Activated naive CD8-positive, alpha-beta T cell treated with anti-CD3 and anti-CD28 coated beads, Interleukin-2, amount 50 U/mL, for 24 hours (primary cell): ENCODE data around the gene MAP4K1.
"Not testable (repeated sequence)": the region's sequence is repeated elsewhere in the genome, so short reads cannot be mapped to it uniquely, and the experiment has no call there.

Experiments
- ATAC-seq: fragments of 150-1000 bp; cut with Tn5 transposase; one replicate; pipeline ENCODE4 v1.10.0; 2021
- DNase-seq: peaks from one replicate; pipeline ENCODE4 v3.0.0; 2021
- H3K27ac Mint-ChIP-seq: one replicate; pipeline ENCODE4 v1.8.0; 2021; ENCODE audit warnings: mild to moderate bottlenecking, mixed read lengths
- H3K27me3 Mint-ChIP-seq: one replicate; pipeline ENCODE4 v1.8.0; 2021; ENCODE audit warnings: mixed read lengths
- H3K36me3 Mint-ChIP-seq: one replicate; pipeline ENCODE4 v1.8.0; 2021; ENCODE audit warnings: low read depth, mixed read lengths
- H3K4me1 Mint-ChIP-seq: one replicate; pipeline ENCODE4 v1.8.0; 2021; ENCODE audit warnings: mixed read lengths
- H3K4me3 Mint-ChIP-seq: one replicate; pipeline ENCODE4 v1.8.0; 2021; ENCODE audit warnings: mild to moderate bottlenecking, moderate library complexity, mixed read lengths
- H3K9me3 Mint-ChIP-seq: one replicate; pipeline ENCODE4 v1.8.0; 2021; ENCODE audit warnings: mixed read lengths

Gene MAP4K1

GRCh38 chr19:38557205-38557799 lies 60.5 kb downstream of the MAP4K1 start:
- H3K4me3 Mint-ChIP-seq: no peak overlapping the region

DNA sequence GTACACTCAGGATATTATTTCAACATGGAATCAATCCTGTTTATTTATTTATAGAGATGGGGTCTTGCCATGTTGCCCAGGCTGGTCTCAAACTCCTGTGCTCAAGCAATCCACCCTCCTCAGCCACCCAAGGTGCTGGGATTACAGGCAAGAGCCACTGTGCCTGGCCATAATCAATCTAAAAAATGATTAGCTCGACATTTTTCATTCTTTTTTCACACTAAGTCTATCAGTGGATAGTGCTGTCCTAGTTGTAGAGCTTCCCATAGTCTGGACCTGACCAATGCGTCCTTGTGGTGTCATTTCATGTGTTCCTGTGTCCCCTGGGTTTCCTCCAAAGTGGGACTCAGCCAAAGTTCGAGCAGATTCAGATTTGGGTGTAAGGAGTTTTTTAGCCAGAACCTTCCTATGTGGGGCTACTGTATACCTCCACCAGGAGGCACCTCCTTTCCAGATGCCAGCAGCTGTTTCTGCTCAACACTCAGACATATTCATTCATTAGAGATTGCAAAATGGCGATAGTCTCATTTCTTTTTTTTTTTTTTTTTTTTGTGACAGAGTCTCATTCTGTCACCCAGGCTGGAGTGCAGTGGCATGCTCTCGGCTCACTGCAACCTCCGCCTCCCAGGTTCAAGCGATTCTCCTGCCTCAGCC lies 61.1 kb downstream of the MAP4K1 start:
- Mint-ChIP-seq H3K4me1 (peaks cover 50% of the 10 kb centered on the region), H3K27ac (no peak overlapping the region), H3K9me3 (no peaks in the 10 kb centered on the region), H3K27me3 (peaks cover 11% of the 10 kb centered on the region), H3K4me3 (no peak overlapping the region), H3K36me3 (no peaks in the 10 kb centered on the region)
- ATAC-seq: no peak
- no peak for DNase-seq

More at GRCh38 chr19:38557205-38557799, 60.5 kb downstream of the MAP4K1 start:
- no peaks in the 10 kb centered on the region for H3K9me3 Mint-ChIP-seq
- H3K36me3 Mint-ChIP-seq: no peaks in the 10 kb centered on the region
- peaks cover 52% of the 10 kb centered on the region for H3K4me1 Mint-ChIP-seq
- no peak overlapping the region for H3K27ac Mint-ChIP-seq
- ATAC-seq (peak; percentile 72), DNase-seq (peak; percentile 37)
- peaks cover 16% of the 10 kb centered on the region for H3K27me3 Mint-ChIP-seq

DNA sequence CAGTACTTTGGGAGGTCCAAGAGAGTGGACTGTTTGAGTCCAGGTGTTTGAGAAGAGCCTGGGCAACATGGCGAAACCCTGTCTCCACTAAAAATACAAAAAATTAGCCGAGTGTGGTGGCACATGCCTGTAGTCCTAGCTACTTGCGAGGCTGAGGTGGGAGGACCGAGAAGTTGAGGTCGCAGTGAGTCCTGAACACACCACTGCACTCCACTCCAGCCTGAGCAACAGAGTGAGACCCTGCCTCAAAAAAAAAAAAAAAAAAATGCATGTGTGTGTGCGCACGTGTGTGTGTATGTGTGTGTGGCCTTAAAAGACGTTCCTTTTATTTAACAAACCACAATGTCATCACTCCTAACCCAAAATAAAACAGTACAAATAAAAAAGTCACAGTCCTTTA lies 62.6 kb downstream of the MAP4K1 start:
- no peak for ATAC-seq
- DNase-seq: no peak
- H3K4me1 Mint-ChIP-seq: peaks cover 55% of the 10 kb centered on the region
- H3K27ac Mint-ChIP-seq: no peak overlapping the region
- no peaks in the 10 kb centered on the region for H3K9me3 Mint-ChIP-seq
- H3K4me3 Mint-ChIP-seq: no peak overlapping the region
- peaks cover 14% of the 10 kb centered on the region for H3K27me3 Mint-ChIP-seq
- H3K36me3 Mint-ChIP-seq: no peaks in the 10 kb centered on the region

DNA sequence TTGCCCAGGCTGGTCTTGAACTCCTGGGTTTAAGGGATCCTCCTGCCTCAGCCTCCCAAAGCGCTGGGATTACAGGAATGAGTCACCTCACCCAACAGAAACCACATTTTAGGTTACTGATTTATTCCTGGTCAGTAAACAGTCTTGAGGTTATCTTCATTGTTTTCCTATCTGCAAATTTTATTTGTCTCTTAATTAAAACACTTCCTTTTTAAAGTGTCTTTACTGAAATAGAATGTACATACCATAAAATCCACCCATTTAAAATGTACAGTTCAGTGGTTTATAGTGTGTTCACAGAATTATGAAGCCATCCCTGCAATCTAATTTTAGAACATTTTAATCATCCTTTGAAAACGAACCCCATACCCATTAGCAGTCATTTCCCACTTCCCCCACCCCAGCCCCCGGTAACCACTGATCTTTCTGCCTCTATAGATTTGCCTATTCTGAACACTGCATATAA lies 63.0 kb downstream of the MAP4K1 start:
- H3K9me3 Mint-ChIP-seq: no peaks in the 10 kb centered on the region
- H3K27ac Mint-ChIP-seq: no peak overlapping the region
- no peak for ATAC-seq
- no peak for DNase-seq
- peaks cover 16% of the 10 kb centered on the region for H3K27me3 Mint-ChIP-seq
- peaks cover 50% of the 10 kb centered on the region for H3K4me1 Mint-ChIP-seq
- H3K36me3 Mint-ChIP-seq: no peaks in the 10 kb centered on the region
- H3K4me3 Mint-ChIP-seq: no peak overlapping the region

GRCh38 chr19:38553239-38553638 lies 64.5 kb downstream of the MAP4K1 start:
- DNase-seq, H3K36me3 Mint-ChIP-seq, H3K27ac Mint-ChIP-seq, H3K9me3 Mint-ChIP-seq, ATAC-seq, H3K4me3 Mint-ChIP-seq: not testable (repeated sequence)
- Mint-ChIP-seq H3K27me3 (peaks cover 16% of the 10 kb centered on the region), H3K4me1 (peaks cover 42% of the 10 kb centered on the region)

DNA sequence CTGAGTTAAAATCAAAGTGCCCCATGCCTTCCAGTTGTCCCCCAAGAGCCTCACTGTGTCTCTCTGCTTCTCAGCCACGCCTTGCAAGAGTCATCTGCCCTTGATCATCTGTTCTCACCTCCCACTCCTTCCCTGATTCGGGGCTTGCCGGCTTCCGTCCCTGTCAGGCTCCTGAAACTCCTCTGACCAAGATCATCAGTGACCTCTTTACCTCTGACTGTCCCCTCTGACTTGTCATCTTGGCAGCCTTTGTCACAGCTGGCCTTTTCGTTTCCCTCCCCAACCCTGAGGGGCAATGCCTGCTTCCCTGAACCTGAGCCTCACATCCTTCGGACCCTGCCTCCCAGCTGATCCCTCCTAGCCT lies 66.3 kb downstream of the MAP4K1 start:
- peak overlapping the region; percentile 70 for H3K27ac Mint-ChIP-seq
- no peaks in the 10 kb centered on the region for H3K9me3 Mint-ChIP-seq
- no peaks in the 10 kb centered on the region for H3K36me3 Mint-ChIP-seq
- peaks cover 33% of the 10 kb centered on the region for H3K4me1 Mint-ChIP-seq
- H3K4me3 Mint-ChIP-seq: peak overlapping the region; percentile 43
- H3K27me3 Mint-ChIP-seq: peaks cover 10% of the 10 kb centered on the region
- DNase-seq (peak; percentile 65), ATAC-seq (peak; percentile 93)

DNA sequence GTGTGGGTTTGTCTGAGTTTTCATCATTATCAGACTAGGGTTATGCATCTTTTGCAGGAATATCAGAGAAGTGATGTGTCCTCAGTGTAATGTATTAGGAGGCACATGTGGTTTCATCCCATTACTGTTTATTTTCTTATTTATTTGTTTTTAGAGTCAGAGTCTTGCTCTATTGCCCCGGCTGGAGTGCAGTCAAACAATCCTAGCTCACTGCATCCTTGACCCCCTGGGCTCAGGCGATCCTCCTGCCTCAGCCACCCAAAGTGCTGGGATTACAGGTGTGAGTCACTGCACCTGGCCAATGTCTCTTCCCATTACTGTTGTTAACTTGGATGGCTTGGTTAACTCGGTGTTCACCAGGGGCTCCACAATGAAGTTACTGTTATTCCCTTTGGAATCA lies 67.4 kb downstream of the MAP4K1 start:
- Mint-ChIP-seq H3K27ac (no peak overlapping the region), H3K27me3 (peaks cover 7% of the 10 kb centered on the region), H3K4me1 (peaks cover 31% of the 10 kb centered on the region), H3K36me3 (no peaks in the 10 kb centered on the region), H3K9me3 (no peaks in the 10 kb centered on the region), H3K4me3 (no peak overlapping the region)
- no peak for DNase-seq
- no peak for ATAC-seq

- Mint-ChIP-seq H3K36me3 (no peaks in the 10 kb centered on the region), H3K27ac (no peak overlapping the region), H3K4me1 (peaks cover 31% of the 10 kb centered on the region), H3K27me3 (peaks cover 6% of the 10 kb centered on the region), H3K9me3 (no peaks in the 10 kb centered on the region), H3K4me3 (no peak overlapping the region)
- ATAC-seq (no peak), DNase-seq (no peak)
Measured at GRCh38 chr19:38549942-38550341, 67.8 kb downstream of the MAP4K1 start.

DNA sequence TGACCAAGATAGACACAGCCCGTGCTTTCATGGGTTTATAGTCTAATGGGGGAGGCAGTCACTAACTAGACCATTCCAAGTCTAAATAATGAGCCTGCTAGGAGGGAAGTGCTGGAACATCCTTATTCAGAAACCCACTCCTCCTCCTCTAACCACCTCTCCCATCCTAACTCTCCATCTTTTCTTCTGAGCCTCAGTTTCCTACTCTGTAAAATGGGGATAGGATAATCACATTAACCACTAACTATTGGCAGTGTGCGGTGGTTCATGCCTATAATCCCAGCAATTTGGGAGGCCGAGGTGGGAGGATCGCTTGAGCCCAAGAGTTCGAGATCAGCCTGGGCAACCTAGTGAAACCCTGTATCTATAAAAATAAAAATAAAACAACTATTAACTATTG lies 68.7 kb downstream of the MAP4K1 start:
- Mint-ChIP-seq H3K27ac (no peak overlapping the region), H3K4me1 (peaks cover 34% of the 10 kb centered on the region), H3K27me3 (peaks cover 6% of the 10 kb centered on the region), H3K36me3 (no peaks in the 10 kb centered on the region), H3K4me3 (no peak overlapping the region), H3K9me3 (no peaks in the 10 kb centered on the region)
- no peak for DNase-seq
- ATAC-seq: no peak

DNA sequence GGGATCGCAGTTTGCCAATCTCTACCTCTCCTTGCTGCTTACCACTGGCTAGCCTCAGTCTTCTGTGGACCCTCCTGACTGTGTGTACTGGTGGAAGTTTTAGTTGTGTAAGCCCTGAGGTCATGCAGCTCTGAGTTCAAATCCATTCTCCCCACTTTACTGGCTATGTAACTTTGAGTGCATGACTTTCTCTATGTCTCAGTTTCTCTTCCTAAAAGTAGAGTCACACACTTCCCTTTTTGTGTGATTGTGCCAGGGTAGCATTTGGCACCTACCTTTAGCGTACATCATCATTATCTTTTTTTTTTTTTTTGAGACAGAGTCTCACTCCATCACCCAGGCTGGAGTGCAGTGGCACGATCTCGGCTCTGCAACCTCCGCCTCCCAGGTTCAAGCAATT lies 70.3 kb downstream of the MAP4K1 start:
- ATAC-seq: no peak
- Mint-ChIP-seq H3K4me1 (peaks cover 29% of the 10 kb centered on the region), H3K4me3 (no peak overlapping the region)

GRCh38 chr19:38545596-38545995 lies 72.2 kb downstream of the MAP4K1 start:
- ATAC-seq (no peak), DNase-seq (no peak)
- H3K27me3 Mint-ChIP-seq: peaks cover 2% of the 10 kb centered on the region
- H3K36me3 Mint-ChIP-seq: no peaks in the 10 kb centered on the region
- no peak overlapping the region for H3K4me3 Mint-ChIP-seq
- H3K9me3 Mint-ChIP-seq: no peaks in the 10 kb centered on the region
- no peak overlapping the region for H3K27ac Mint-ChIP-seq
- H3K4me1 Mint-ChIP-seq: peaks cover 17% of the 10 kb centered on the region

More for the DNA sequence above, 70.3 kb downstream of the MAP4K1 start:
- DNase-seq: no peak
- H3K27ac Mint-ChIP-seq: no peak overlapping the region
- no peaks in the 10 kb centered on the region for H3K9me3 Mint-ChIP-seq
- H3K27me3 Mint-ChIP-seq: peaks cover 6% of the 10 kb centered on the region
- no peaks in the 10 kb centered on the region for H3K36me3 Mint-ChIP-seq

DNA sequence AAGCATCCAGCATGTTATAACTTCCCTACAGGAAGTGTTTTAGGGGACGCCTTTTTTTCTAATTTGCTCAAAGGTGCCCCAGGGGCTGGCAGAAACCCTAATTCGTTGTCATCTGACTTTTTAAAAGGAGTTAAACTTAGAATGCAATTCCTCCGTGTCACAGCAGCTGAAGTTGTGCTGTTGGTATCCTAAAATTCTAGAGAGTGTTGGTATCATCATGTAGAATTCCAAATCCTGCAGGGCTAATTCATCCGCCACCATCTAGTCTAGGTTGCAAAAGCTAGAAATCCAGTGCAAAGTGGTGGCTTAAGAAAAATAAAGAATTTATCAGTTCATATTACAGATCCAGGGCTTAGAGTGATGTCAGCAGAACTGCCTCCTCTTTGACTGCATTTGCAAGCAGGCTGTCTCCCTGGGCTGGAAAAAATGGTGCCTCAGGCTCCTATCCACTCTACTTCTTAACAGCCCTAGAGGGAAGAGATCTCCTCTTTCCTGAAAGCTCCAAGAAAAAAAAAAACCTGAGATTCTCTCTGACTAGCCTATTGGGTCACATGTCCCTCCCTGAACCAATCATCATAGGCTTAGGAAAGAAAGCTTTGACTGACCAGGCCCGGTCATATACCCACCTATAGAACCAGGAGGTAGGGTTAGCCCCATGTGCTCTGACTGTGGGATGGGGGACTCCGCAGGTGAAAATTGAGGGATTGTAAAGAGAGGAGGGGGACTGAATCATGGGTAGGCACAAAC lies 73.0 kb downstream of the MAP4K1 start:
- Mint-ChIP-seq H3K27me3 (no peaks in the 10 kb centered on the region), H3K4me1 (peaks cover 19% of the 10 kb centered on the region), H3K9me3 (no peaks in the 10 kb centered on the region), H3K27ac (no peak overlapping the region), H3K4me3 (no peak overlapping the region), H3K36me3 (no peaks in the 10 kb centered on the region)
- ATAC-seq: no peak
- no peak for DNase-seq

GRCh38 chr19:38543807-38544568 lies 73.8 kb downstream of the MAP4K1 start:
- H3K4me3 Mint-ChIP-seq: peak overlapping the region; percentile 1
- peaks cover 26% of the 10 kb centered on the region for H3K4me1 Mint-ChIP-seq
- no peaks in the 10 kb centered on the region for H3K9me3 Mint-ChIP-seq
- peak overlapping the region; percentile 16 for H3K27ac Mint-ChIP-seq
- H3K27me3 Mint-ChIP-seq: no peaks in the 10 kb centered on the region
- ATAC-seq (peak; percentile 88), DNase-seq (no peak)
- H3K36me3 Mint-ChIP-seq: no peaks in the 10 kb centered on the region

DNA sequence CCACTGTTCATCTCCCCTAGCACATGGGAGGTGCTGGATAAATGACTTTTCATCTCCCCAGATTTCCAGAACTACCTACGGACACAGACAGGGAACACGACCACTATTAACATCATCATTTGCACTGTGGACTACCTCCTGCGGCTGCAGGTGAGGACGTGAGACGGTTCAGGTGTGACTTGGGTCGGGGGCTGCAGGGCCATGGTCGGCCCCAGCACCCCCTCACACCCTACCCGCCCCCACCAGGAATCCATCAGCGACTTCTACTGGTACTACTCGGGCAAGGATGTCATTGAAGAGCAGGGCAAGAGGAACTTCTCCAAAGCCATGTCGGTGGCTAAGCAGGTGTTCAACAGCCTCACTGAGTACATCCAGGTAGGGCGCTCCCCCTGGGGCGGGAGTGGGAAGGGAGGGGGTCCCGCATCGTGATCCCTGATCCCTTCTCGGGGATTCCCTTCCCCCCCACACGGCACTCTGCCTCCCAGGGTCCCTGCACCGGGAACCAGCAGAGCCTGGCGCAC lies 74.4 kb downstream of the MAP4K1 start:
- Mint-ChIP-seq H3K27ac (no peak overlapping the region), H3K9me3 (no peaks in the 10 kb centered on the region), H3K4me1 (peaks cover 32% of the 10 kb centered on the region), H3K4me3 (no peak overlapping the region), H3K36me3 (no peaks in the 10 kb centered on the region), H3K27me3 (no peaks in the 10 kb centered on the region)
- DNase-seq (no peak), ATAC-seq (no peak)
